GM19351 (cell line): Measurements from ENCODE around the gene TBC1D26.
"Not testable (repeated sequence)": the region's sequence is repeated elsewhere in the genome, so short reads cannot be mapped to it uniquely, and the experiment has no call there.

ENCODE experiments used
- ATAC-seq: cut with Tn5 transposase; IDR thresholded peaks from one replicate; pipeline ENCODE4 v1.9.1; 2021; ENCODE audit warnings: mild to moderate bottlenecking, moderate library complexity; ENCODE audit not compliant: unreplicated experiment

Gene TBC1D26

DNA sequence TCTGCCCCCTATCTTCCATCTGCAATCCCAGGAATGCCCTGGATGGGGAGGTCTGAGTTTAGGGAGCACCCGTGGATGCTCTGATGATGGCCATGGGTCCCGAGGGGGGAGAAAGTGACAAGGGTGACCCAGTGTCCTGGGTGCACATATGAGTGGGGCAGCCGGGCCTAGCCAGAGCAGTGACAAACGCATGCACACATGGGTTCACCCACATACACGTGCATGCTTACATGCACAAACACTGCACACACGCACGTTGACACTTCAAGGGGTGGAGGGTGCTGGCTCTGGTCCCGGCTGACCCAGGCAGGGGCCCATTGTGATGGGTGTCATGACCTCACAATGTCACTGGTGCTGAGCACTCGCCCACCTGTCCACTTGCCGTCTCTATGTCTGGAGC, at the start of gene TBC1D26:
Gene TBC1D26 (plus strand): TSS at position 384 of the 400 bp plus-strand sequence. CDS start 3,066 bp downstream, outside the sequence.
- not testable (repeated sequence) for ATAC-seq

DNA sequence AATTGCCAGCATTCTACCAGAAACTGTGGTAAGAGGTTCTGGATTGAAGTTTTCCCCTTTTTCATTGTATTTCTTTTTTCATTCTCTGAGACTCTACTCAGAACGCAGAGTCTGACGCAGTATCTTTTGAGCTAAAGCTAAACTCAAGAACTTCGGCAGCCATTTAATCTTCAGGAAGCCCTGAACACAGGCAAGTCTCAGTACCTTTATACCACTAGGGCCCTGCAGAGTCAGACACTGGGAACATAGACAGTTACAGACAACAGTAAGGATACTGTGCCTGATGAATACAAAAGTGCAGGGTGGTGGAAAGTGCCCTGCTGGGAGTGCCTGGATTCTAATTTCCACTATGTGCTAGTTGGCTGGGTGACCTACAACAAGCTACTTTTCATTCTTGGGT, 48.9 kb upstream of the TBC1D26 start:
- ATAC-seq = not testable (repeated sequence)

DNA sequence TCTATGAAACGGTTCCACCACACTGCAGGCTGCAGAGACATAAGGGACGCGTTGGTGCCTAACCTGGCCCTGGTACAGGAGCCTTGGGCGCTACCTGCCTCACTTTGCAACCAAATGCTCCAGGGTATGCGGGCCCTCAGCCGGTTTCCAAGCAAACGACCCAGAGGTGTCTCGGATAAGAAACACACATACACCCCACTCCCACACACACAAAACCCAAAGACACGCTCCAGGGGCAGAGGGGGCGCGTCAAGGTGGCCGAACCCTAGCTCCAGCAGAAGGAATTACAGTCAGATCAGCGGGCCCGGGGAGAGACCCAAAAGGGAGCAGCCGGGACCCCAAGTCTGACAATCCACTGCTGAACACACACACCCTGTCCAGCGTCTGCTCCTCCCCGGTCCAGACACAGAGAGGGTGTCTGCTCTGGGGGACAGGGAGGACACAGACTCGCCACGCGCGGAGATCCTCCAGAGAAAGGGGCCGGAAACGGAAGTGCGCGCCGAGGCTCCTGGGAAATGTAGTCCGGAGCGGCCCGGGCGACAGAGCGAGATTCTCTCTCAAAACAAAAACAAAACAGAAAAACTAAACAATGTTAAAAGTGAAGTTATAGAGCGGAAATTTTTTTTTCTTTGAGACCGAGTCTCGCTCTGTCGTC, 48.1 kb upstream of the TBC1D26 start, which contains the start of gene TRIM16:
Gene TRIM16 (minus strand): TSS at position 488 of the 655 bp plus-strand sequence. CDS start 32,702 bp downstream, outside the sequence.
- ATAC-seq = peak; percentile 98

DNA sequence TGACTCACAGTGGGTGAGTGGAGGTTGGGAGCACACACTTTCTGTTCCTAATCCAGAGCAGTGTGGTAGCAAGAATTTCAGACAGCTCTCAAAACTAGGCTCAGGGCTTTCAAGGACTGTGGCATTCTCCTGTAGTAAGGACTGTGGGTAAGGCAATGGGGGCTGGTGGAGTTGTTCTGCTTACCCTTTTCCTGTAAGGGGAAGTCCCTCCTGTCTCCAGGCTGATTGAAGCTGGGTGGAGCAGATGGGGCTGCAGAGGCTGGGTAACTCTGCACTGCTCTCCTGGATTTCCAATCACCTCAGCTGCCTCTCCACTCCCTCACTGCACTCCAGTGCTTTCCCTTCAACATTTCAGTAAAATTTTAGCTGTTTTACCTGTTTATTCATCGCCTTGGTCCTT, 44.6 kb upstream of the TBC1D26 start:
- ATAC-seq = not testable (repeated sequence)

DNA sequence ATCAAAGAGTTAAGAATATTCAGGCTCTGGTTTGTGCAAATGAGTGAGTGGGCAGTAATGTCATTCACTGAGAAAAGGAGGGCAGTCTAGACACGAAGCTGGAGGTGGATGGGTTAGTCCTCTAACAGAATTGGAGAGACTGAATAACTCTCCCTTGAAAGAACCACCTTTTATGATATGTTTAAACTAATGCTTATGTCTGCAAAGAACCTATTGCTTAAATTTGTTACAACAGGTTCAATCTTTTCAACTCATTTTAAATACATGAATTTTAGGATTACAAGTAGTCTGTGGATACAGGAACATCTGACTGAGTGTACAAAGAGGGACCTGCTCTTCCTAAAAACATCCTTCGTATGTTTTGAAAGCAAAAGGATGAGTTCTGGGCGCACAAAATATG, 33.1 kb upstream of the TBC1D26 start:
- ATAC-seq = not testable (repeated sequence)

DNA sequence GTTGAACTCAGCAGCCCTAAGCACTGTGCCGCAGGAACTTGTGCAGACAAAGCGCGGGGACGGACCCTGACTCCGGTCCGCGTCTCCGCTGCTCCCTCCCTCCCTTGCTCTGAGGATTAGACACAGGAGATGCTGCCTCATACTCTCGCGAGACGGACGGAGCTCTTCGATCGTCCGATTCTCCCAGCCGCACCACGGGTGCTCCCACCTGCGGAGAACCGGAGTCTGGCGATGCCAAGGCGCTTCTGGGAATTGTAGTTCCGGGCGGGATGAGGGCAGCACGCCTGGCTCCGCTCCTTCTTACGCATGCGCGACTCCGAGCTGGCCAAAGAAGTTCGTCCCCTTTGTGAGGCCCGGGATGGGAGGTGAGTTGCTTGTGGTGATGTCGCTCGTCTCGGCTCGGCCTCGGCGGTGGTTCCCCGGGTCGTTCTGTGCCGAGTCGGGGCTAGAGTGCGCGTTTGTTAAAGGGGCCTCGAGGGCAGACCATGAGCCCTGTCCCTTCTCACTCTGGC, 32.6 kb upstream of the TBC1D26 start, which contains the start of gene ZNF286A:
Gene ZNF286A (plus strand): TSS at position 340 of the 512 bp plus-strand sequence. CDS start 578 bp downstream, outside the sequence.
- ATAC-seq = peak; percentile 96

DNA sequence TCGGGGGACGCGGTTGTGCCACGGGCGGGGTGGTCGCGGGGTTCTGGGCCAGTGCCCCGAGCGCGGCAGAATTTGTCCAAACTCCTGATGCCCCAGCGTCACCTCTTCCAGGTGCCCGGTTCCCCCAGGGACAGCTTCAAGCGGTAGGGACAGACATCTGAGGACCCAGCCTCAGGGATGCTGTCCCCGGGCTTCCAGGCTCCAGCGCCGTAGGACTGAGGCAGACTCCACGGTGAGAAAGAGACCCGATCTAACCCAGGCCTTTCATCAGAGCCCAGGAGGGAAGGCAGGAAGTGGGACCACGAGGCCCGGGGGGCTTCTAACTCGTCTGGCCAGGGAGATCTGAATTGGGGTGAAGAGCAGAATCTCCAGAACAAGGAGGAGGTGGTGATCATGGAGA, 32.1 kb upstream of the TBC1D26 start:
- ATAC-seq = not testable (repeated sequence)

DNA sequence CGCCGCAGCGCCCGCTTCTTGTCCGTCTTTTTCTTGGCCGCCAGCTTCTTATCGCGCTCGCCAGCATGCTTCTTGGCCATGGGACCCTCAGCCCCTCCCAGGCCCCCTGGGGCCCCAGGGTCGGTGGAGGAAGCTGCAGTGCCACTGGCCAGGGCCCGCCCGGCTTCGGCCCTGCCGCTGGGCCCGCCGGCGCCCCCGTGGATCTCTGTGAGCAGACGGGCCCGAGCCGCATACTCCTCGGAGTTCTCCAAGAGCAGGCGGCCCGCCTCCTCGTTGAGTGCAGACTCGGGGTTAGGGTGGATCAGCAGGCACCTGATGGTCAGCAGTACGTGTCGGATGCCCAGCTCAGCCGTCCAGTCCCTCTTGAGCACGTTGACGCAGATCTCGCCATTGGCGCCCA, 27.8 kb upstream of the TBC1D26 start:
- not testable (repeated sequence) for ATAC-seq

DNA sequence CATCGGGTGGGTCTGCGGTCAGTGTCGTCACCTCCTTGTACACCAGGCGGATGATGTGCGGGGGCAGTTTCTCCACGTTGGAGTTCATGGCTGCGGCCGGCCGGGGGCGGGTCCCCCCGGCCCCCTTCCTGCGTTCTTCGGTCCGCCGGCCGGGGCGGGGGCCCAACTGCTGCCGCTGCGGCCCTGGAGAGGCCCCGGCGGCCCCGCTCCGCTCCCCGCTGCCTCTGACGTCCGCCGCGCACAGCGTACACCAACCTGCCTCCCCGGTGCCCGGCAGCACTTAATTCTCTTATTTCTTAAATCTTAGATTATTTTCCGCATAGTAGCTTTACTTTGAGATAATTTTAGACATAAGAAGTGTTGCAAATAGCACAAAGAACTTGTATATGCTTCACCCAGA, 27.3 kb upstream of the TBC1D26 start:
- ATAC-seq = not testable (repeated sequence)

DNA sequence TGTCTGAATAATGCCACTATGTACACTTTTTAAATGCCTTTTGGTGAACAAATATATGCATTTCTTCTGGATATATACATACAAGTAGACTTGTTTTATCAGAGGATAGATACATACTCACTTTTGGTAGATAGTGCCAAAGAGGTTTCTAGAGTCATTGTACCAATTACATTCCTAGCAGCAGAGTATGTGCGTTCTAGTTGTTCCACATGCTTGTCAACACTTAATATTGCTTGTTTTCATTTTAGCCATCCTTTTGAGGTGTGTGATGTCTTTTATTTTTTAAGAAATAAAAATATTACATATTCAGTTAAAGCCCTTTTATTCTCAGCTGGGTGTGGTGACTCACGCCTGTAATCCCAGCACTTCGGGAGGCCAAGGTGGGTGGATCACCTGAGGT, 23.2 kb upstream of the TBC1D26 start:
- not testable (repeated sequence) for ATAC-seq

DNA sequence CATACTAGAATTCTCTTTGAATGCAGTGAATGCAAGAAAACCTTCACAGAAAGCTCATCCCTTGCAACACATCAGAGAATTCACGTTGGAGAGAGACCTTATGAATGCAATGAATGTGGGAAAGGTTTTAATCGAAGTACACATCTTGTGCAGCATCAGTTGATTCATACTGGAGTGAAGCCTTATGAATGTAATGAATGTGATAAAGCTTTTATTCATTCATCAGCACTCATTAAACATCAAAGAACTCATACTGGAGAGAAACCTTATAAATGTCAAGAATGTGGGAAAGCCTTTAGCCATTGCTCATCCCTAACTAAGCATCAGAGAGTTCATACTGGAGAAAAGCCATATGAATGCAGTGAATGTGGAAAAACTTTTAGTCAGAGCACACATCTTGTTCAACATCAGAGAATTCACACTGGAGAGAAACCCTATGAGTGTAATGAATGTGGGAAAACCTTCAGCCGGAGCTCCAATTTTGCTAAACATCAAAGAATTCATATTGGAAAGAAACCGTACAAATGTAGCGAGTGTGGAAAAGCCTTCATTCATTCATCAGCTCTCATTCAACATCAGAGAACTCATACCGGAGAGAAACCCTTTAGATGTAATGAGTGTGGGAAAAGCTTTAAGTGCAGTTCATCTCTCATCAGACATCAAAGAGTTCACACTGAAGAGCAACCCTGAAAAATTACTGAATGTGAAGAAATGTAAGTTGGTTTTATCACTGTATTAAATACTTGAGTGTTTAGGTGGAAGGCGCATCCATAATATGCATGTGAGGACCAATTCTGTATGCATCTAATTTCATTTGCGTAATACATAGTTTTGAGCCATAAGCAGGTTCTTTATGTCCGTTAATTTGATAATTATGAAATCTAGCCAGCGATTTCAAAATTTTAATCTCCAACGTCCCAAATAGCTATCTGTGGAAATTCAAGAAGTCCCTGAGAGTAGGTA, 15.2 kb upstream of the TBC1D26 start:
- ATAC-seq = not testable (repeated sequence)

DNA sequence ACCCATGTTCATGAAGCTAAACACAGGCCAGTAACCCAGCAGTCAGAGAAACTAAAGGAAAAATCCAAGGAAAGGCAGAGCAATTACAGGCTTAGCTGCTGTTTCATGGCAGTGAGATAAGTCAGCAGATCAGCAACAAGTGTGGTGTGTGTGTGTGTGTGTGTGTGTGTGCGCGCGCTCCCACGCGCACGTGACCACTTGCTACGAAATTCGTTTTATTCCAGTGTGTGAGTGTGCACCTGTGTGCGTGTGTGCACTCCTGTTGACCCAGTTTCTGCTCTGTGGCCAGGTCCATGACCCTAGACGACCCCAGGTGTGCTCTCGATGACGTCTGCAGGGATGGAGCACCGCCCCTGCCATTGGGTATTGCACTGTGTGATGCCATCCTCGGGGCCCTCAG, 1.5 kb upstream of the TBC1D26 start:
- not testable (repeated sequence) for ATAC-seq

DNA sequence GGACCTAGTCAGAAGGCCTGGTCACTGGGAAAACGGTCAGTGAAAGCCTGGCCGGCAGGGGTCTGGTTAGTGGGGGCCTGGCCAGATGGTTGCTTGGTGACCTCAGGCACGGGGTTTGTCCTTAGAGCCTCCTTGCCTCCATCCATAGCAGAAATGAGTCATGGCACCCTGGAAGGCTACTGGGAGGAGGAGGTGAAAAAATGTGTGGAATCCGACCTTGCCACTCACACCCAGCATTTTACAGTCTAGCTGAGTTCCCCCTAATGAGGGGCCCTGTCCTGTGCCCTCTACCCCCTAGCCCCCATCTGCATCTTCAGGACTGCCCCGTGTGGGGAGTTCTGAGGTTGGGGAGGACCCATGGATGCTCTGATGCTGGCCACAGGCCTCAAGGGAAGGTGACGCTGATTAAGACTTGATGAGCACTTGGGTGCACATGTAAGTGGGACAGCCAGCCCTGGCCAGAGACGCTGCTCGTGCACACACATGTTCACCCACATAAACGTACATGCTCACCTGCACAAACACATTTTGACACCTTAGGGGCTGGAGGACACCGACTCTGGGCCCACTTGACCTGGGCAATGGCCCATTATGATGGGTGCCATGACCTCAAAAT, 1.2 kb downstream of the TBC1D26 start:
- ATAC-seq = not testable (repeated sequence)

DNA sequence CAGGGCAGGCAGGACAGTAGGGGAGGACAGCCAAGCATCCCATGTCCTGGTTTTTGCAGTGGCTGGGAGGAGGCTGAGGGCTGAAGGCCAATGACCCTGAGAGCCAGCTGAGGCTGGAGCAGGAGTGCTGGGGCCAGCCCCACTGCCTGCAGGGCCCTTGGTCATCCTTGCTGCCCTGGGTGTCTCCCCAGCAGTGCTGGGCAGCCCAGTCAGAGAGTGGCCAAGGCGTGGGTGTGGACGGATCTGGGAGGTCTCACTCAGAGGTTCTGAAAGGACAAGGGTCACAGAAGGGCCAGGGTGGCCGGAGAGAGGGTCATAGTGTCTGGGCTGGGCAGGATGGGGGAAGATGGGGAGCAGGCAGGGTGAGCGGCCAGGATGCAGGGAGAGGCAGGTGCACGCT, 4.5 kb downstream of the TBC1D26 start:
- not testable (repeated sequence) for ATAC-seq

DNA sequence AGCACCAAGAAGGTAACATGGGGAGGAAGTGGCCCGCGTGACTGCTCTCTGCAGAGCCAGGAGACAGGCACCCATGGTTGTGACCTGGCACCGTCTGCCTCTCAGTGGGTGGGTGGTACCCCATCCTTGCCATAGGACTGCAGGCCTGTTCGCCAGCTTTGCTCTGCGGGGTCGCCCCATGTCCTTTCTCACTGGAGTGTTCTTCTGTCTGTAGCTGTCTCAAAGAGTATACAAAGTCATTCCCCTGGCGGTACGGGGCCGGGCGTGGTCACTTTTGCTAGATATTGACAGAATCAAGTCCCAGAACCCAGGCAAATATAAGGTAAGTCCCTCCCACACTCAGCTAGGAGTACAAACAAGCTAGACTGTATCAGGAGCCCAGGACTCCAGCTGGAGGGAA, 6.0 kb downstream of the TBC1D26 start:
- no peak for ATAC-seq

DNA sequence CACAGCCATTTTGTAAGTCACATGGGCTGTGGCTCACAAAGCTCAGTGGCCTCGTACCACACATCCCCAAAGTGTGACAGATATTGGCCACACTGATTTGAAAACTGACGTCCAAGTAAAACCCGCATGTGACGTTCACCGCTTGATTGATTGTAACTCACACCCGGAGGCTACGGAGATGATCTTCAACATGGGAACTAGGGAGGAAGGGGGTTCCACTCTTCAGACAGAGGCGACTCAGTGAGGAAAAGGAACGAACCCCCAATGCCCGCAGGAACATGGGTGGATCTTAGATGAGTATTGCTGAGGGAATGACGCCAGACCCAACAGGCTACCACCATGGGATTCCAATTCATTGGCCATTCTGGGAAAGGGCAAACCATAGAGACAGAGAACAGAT, 7.2 kb downstream of the TBC1D26 start:
- not testable (repeated sequence) for ATAC-seq

DNA sequence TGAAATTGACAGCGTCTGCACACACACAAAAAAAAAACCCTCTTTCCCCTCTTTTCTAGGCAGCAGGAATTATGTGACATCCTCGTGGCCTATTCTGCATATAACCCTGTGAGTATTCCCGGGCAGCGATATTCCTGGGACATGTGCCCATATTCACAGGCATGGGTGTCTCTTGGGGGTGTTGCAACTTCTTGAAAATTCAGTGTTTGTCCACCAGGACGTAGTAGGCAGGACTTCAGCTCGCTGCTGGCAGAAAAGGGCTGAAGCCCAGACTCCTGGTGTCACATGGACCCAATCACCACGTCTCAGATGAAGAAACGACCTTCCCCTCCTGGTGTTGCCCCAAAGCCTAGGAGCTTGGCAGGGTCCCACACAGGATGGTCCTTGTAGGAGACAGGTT, 8.0 kb downstream of the TBC1D26 start:
- ATAC-seq = not testable (repeated sequence)

DNA sequence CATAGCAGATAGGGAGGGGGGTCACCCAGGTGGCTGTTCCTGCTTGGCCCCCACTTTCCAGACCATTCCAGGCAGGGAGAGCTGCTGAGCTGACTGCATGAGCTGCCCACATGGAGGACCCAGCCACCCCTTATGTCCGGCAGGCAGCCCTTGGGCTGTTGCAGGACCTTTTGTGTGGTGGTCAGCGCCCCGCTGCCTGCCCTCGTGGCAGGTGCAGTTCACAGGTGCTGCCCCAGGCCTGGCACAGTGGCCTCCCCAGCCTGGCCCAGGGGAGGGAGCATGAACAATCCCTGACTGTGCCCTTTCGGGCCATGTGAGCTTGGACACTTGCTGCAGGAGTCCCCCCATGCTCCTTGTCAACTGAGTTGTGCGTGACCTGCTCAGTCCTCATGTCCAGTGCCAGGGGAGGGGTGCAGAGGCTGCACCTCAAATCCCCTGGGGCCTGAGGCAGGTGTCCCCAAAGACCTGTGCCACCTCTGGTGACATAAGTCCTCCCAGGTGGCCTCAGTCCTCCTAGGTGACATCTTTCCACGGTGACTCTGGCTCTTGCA, 8.6 kb downstream of the TBC1D26 start:
- no peak for ATAC-seq

DNA sequence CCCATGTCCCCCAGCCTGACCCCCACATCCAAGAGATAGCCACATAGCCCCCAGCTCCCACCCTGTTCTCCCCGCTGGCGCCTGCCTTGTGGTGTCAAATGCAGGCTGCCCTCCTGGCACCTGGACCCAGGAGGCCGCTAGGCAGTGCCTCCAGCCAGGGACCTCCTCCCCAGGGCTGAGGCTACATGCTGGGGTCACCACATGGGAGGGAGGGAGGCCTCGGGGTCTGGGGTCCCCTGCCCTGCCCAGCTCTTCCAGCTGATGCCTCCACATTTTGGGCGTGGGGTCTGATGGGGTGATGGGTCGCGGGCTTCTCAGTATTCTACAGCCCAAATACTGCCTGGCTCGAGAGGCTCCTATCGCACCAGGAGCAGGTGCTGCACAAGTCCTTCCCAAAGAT, 9.5 kb downstream of the TBC1D26 start:
- no peak for ATAC-seq

DNA sequence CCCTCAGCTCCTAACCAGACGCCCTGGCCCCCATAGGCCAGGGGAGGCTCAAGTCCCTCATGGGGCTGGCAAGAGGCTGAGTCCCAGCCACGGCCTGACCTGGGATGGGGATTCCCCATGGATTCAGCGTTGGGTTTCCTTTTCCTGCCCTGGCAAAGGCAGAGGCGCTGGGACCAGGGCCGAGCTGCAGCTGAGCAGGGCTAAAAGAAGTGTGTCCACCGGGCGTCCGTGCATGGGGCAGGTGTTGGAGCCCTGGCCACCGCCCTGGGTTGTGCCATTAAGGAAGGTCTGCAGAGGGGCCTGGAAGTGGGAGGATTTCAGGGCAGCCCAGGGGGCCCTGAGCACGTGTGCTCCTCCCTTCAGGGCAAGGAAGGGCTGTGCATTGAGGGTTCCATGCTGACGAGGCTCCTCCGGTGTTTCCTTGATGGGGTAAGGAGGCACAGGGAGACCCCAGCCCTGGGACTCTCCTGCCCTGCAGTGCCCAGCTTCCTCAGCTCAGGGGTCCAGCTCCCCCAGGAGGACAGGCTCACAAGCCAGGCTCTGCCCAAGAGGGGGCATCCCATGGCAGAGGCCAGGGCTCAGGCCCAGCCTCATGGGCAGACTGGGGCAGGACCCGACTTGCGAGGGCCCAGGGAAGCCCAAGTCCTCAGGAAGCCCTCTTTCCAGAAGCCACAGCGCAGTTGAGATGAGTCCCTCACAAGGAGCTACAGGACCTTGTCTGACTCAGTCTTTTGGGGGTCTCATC, 10.1 kb downstream of the TBC1D26 start:
- no peak for ATAC-seq
